Measurements from ENCODE around the gene ATOH8.

The ATOH8 gene

GRCh38 chr2:85772841-85773491, 19.2 kb downstream of the ATOH8 start:
- Histone ChIP-seq H3K36me3 (ENCODE audit: control insufficient read depth, insufficient read depth, low read length) (no peaks in the 10 kb centered on the region), H3K27ac (ENCODE audit: low read depth, low read length, severe bottlenecking) (peak overlapping the region; percentile 75), H3K4me1 (ENCODE audit: control insufficient read depth, insufficient read depth, low read length, poor library complexity, severe bottlenecking) (peaks cover 15% of the 10 kb centered on the region), H3K4me3 (ENCODE audit: extremely low read depth, insufficient read depth, low read length, poor library complexity, severe bottlenecking) (no peak overlapping the region), H3K9me3 (ENCODE audit: control insufficient read depth, low read length) (no peaks in the 10 kb centered on the region)
- WGBS, 2 experiments (ENCODE audit: insufficient coverage in 2 of 2): 86 to 90% methylated on average over 12 to 15 of the region's 16 CpGs

GRCh38 chr2:85773692-85774091, 19.9 kb downstream of the ATOH8 start:
- Histone ChIP-seq H3K4me3 (ENCODE audit: extremely low read depth, insufficient read depth, low read length, poor library complexity, severe bottlenecking) (no peak overlapping the region), H3K36me3 (ENCODE audit: control insufficient read depth, insufficient read depth, low read length) (no peaks in the 10 kb centered on the region), H3K27ac (ENCODE audit: low read depth, low read length, severe bottlenecking) (no peak overlapping the region)

GRCh38 chr2:85774126-85774978, 20.6 kb downstream of the ATOH8 start:
- no peaks in the 10 kb centered on the region for H3K36me3 ChIP-seq (ENCODE audit: control insufficient read depth, insufficient read depth, low read length)
- no peaks in the 10 kb centered on the region for H3K9me3 ChIP-seq (ENCODE audit: control insufficient read depth, low read length)
- no peak overlapping the region for H3K4me3 ChIP-seq (ENCODE audit: extremely low read depth, insufficient read depth, low read length, poor library complexity, severe bottlenecking)
- 93% methylated on average over 5 to 6 of the region's 9 CpGs for whole genome bisulfite sequencing, 2 experiments (ENCODE audit: insufficient coverage in 2 of 2)
- H3K4me1 ChIP-seq (ENCODE audit: control insufficient read depth, insufficient read depth, low read length, poor library complexity, severe bottlenecking): peaks cover 15% of the 10 kb centered on the region
- H3K27ac ChIP-seq (ENCODE audit: low read depth, low read length, severe bottlenecking): no peak overlapping the region

More at GRCh38 chr2:85773692-85774091, 19.9 kb downstream of the ATOH8 start:
- no peaks in the 10 kb centered on the region for H3K9me3 ChIP-seq (ENCODE audit: control insufficient read depth, low read length)
- 78 to 89% methylated on average over 1 to 3 of the region's 6 CpGs for WGBS, 2 experiments (ENCODE audit: insufficient coverage in 2 of 2)
- H3K4me1 ChIP-seq (ENCODE audit: control insufficient read depth, insufficient read depth, low read length, poor library complexity, severe bottlenecking): peaks cover 15% of the 10 kb centered on the region

GRCh38 chr2:85775406-85776381, 21.9 kb downstream of the ATOH8 start:
- no peaks in the 10 kb centered on the region for H3K9me3 ChIP-seq (ENCODE audit: control insufficient read depth, low read length)
- WGBS, 2 experiments (ENCODE audit: insufficient coverage in 2 of 2): 91 to 96% methylated on average over 4 to 5 of the region's 12 CpGs
- H3K4me3 ChIP-seq (ENCODE audit: extremely low read depth, insufficient read depth, low read length, poor library complexity, severe bottlenecking): no peak overlapping the region
- peaks cover 18% of the 10 kb centered on the region for H3K4me1 ChIP-seq (ENCODE audit: control insufficient read depth, insufficient read depth, low read length, poor library complexity, severe bottlenecking)
- H3K27ac ChIP-seq (ENCODE audit: low read depth, low read length, severe bottlenecking): no peak overlapping the region
- H3K36me3 ChIP-seq (ENCODE audit: control insufficient read depth, insufficient read depth, low read length): no peaks in the 10 kb centered on the region

- Histone ChIP-seq H3K27ac (ENCODE audit: low read depth, low read length, severe bottlenecking) (no peak overlapping the region), H3K9me3 (ENCODE audit: control insufficient read depth, low read length) (no peaks in the 10 kb centered on the region), H3K4me3 (ENCODE audit: extremely low read depth, insufficient read depth, low read length, poor library complexity, severe bottlenecking) (no peak overlapping the region), H3K36me3 (ENCODE audit: control insufficient read depth, insufficient read depth, low read length) (no peaks in the 10 kb centered on the region), H3K4me1 (ENCODE audit: control insufficient read depth, insufficient read depth, low read length, poor library complexity, severe bottlenecking) (peaks cover 16% of the 10 kb centered on the region)
- 83 to 89% methylated on average over 5 of the region's 9 CpGs for WGBS, 2 experiments (ENCODE audit: insufficient coverage in 2 of 2)
These were observed 22.9 kb downstream of the ATOH8 start for GRCh38 chr2:85776672-85777071.

GRCh38 chr2:85777441-85777861, 23.7 kb downstream of the ATOH8 start:
- Histone ChIP-seq H3K36me3 (ENCODE audit: control insufficient read depth, insufficient read depth, low read length) (no peaks in the 10 kb centered on the region), H3K4me1 (ENCODE audit: control insufficient read depth, insufficient read depth, low read length, poor library complexity, severe bottlenecking) (peaks cover 13% of the 10 kb centered on the region), H3K4me3 (ENCODE audit: extremely low read depth, insufficient read depth, low read length, poor library complexity, severe bottlenecking) (no peak overlapping the region), H3K9me3 (ENCODE audit: control insufficient read depth, low read length) (no peaks in the 10 kb centered on the region), H3K27ac (ENCODE audit: low read depth, low read length, severe bottlenecking) (no peak overlapping the region)
- WGBS, 2 experiments (ENCODE audit: insufficient coverage in 2 of 2): 82 to 83% methylated on average over 6 to 8 of the region's 8 CpGs

GRCh38 chr2:85778646-85779379, 25.0 kb downstream of the ATOH8 start:
- WGBS, 2 experiments (ENCODE audit: insufficient coverage in 2 of 2): 92 to 95% methylated on average over 15 to 16 of the region's 16 CpGs
- no peaks in the 10 kb centered on the region for H3K9me3 ChIP-seq (ENCODE audit: control insufficient read depth, low read length)
- H3K4me3 ChIP-seq (ENCODE audit: extremely low read depth, insufficient read depth, low read length, poor library complexity, severe bottlenecking): no peak overlapping the region
- H3K4me1 ChIP-seq (ENCODE audit: control insufficient read depth, insufficient read depth, low read length, poor library complexity, severe bottlenecking): peaks cover 3% of the 10 kb centered on the region
- H3K27ac ChIP-seq (ENCODE audit: low read depth, low read length, severe bottlenecking): no peak overlapping the region
- H3K36me3 ChIP-seq (ENCODE audit: control insufficient read depth, insufficient read depth, low read length): no peaks in the 10 kb centered on the region

GRCh38 chr2:85779641-85780315, 26.0 kb downstream of the ATOH8 start:
- Histone ChIP-seq H3K27ac (ENCODE audit: low read depth, low read length, severe bottlenecking) (no peak overlapping the region), H3K9me3 (ENCODE audit: control insufficient read depth, low read length) (no peaks in the 10 kb centered on the region), H3K36me3 (ENCODE audit: control insufficient read depth, insufficient read depth, low read length) (no peaks in the 10 kb centered on the region), H3K4me1 (ENCODE audit: control insufficient read depth, insufficient read depth, low read length, poor library complexity, severe bottlenecking) (peaks cover 3% of the 10 kb centered on the region), H3K4me3 (ENCODE audit: extremely low read depth, insufficient read depth, low read length, poor library complexity, severe bottlenecking) (no peak overlapping the region)
- WGBS, 2 experiments (ENCODE audit: insufficient coverage in 2 of 2): 89 to 93% methylated on average over 10 to 12 of the region's 12 CpGs

GRCh38 chr2:85780316-85781012, 26.7 kb downstream of the ATOH8 start:
- no peaks in the 10 kb centered on the region for H3K36me3 ChIP-seq (ENCODE audit: control insufficient read depth, insufficient read depth, low read length)
- H3K4me1 ChIP-seq (ENCODE audit: control insufficient read depth, insufficient read depth, low read length, poor library complexity, severe bottlenecking): peaks cover 3% of the 10 kb centered on the region
- 92 to 93% methylated on average over 10 to 14 of the region's 14 CpGs for WGBS, 2 experiments (ENCODE audit: insufficient coverage in 2 of 2)
- H3K4me3 ChIP-seq (ENCODE audit: extremely low read depth, insufficient read depth, low read length, poor library complexity, severe bottlenecking): no peak overlapping the region
- H3K9me3 ChIP-seq (ENCODE audit: control insufficient read depth, low read length): no peaks in the 10 kb centered on the region
- H3K27ac ChIP-seq (ENCODE audit: low read depth, low read length, severe bottlenecking): no peak overlapping the region

Data from mesodermal cell (in vitro differentiated cells).